Keratinocyte (primary cell): Measurements from ENCODE around the gene ARID3B.

Experiments
- EZH2 ChIP-seq: IDR thresholded peaks from one replicate; pipeline ENCODE4 v1.6.1; 2012; ENCODE audit warnings: inconsistent platforms, mild to moderate bottlenecking, low read length, moderate library complexity
- TF ChIP-seq, protein P1 (sequence below), 3 experiments: IDR thresholded peaks in 1 of 3; conservative IDR thresholded peaks in 1 of 3; optimal IDR thresholded peaks in 1 of 3; 2 replicates in 2 of 3; 3 replicates in 1 of 3; pipeline versions ENCODE3 to v1.5.1; 2011; ENCODE audit warnings: low read length in 3 of 3, mild to moderate bottlenecking in 3 of 3, moderate library complexity in 2 of 3, control low read depth in 1 of 3, inconsistent platforms in 1 of 3; ENCODE audit not compliant: insufficient read depth in 2 of 3; ENCODE audit errors: extremely low read depth in 1 of 3

DNA sequence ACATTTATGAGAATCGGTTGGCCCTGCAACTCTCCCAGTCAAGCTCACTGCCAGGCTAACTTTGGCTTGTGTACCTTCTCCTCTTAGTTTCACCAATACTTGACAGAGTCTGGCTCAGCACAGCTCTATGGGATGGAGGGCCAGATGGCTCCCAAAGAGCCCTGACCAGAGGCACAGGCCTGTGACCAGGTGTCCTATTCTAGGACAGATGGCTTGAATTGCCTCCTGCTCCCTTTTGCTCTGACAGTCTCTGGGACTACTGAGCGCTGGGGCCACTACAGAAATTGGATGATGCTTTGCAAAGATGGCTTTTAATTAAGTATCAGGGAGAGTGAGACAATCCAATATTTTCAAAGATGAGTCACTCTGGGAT lies 10.3 kb upstream of the ARID3B start:
- TF ChIP-seq, protein P1, sequence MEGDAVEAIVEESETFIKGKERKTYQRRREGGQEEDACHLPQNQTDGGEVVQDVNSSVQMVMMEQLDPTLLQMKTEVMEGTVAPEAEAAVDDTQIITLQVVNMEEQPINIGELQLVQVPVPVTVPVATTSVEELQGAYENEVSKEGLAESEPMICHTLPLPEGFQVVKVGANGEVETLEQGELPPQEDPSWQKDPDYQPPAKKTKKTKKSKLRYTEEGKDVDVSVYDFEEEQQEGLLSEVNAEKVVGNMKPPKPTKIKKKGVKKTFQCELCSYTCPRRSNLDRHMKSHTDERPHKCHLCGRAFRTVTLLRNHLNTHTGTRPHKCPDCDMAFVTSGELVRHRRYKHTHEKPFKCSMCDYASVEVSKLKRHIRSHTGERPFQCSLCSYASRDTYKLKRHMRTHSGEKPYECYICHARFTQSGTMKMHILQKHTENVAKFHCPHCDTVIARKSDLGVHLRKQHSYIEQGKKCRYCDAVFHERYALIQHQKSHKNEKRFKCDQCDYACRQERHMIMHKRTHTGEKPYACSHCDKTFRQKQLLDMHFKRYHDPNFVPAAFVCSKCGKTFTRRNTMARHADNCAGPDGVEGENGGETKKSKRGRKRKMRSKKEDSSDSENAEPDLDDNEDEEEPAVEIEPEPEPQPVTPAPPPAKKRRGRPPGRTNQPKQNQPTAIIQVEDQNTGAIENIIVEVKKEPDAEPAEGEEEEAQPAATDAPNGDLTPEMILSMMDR (optimal IDR thresholded peaks at IDR 0.05 in 1 of 3, IDR thresholded peaks at IDR 0.05 in 1 of 3, conservative IDR thresholded peaks at IDR 0.05 in 1 of 3; ENCODE audit: extremely low read depth in 1 of 3, insufficient read depth in 2 of 3, low read length in 3 of 3), result no peak
- TF ChIP-seq EZH2, result no peak
